H1 (cell line): ENCODE measurements around the gene GRM4. TPM values are rescaled to one million over a fixed set of nuclear protein-coding genes. Genes with fewer than 3 reads are reported as not detected.

Source experiments
- CTCF ChIA-PET: fragments of 300-600 bp; sonication (Branson Sonifier 250); formaldehyde crosslinking; loops from one replicate; lab custom pipeline; 2021; ENCODE audit not compliant: partially characterized antibody; lab: Charles Lee
- POLR2A ChIA-PET: fragments of 300-600 bp; sonication (Branson Sonifier 250); formaldehyde crosslinking; loops from one replicate; lab custom pipeline; 2021; ENCODE audit warnings: inconsistent platforms; ENCODE audit not compliant: partially characterized antibody; lab: Charles Lee
- DNase-seq, 2 experiments: peaks; one replicate each; pipeline versions ENCODE4 v3.0.0 to v3.0.0-alpha.2; 2010 to 2022; ENCODE audit warnings: low spot score in 2 of 2, low read depth in 1 of 2, mixed read lengths in 1 of 2
- FAIRE-seq: peaks from 2 replicates; lab custom pipeline; 2011; peaks lifted over from hg19 to GRCh38; lab: Jason Lieb, UNC
- H2AFZ ChIP-seq: 2 replicates; pipeline ENCODE4 v1.8.1; 2012; ENCODE audit warnings: low read length, inconsistent platforms
- H2AK5ac ChIP-seq: 2 replicates; pipeline ENCODE4 v1.6.1; 2013; ENCODE audit warnings: low read depth, low read length
- H2BK120ac ChIP-seq: replicated peaks from 2 replicates; pipeline ENCODE3; 2013; ENCODE audit warnings: low read depth, low read length, inconsistent platforms
- H2BK12ac ChIP-seq: 2 replicates; pipeline ENCODE4 v1.6.1; 2013; ENCODE audit warnings: low read depth, low read length
- H2BK15ac ChIP-seq: 2 replicates; pipeline ENCODE4 v1.6.1; 2013; ENCODE audit warnings: low read length
- H2BK20ac ChIP-seq: 2 replicates; pipeline ENCODE4 v1.6.1; 2013; ENCODE audit warnings: low read length
- H2BK5ac ChIP-seq: 2 replicates; pipeline ENCODE4 v1.6.1; 2013; ENCODE audit warnings: low read depth, low read length
- H3K14ac ChIP-seq: 2 replicates; pipeline ENCODE4 v1.6.1; 2013; ENCODE audit warnings: inconsistent platforms; ENCODE audit not compliant: insufficient read length
- H3K18ac ChIP-seq: 2 replicates; pipeline ENCODE4 v1.6.1; 2013; ENCODE audit warnings: low read length; ENCODE audit errors: extremely low read depth
- H3K23ac ChIP-seq: 2 replicates; pipeline ENCODE4 v1.6.1; 2013; ENCODE audit warnings: inconsistent platforms; ENCODE audit not compliant: insufficient read length
- H3K23me2 ChIP-seq: 2 replicates; pipeline ENCODE4 v1.6.1; 2013; ENCODE audit warnings: low read depth, low read length
- H3K27ac ChIP-seq: 2 replicates; pipeline ENCODE4 v1.6.1; 2011; ENCODE audit warnings: low read depth, low read length, inconsistent platforms
- H3K27me3 ChIP-seq, 4 experiments: replicated peaks in 1 of 4; 1 replicate in 1 of 4; 2 replicates in 3 of 4; pipeline versions ENCODE4 v1.6.1 to v1.8.1; 2011 to 2013; ENCODE audit warnings: low read length in 3 of 4, mild to moderate bottlenecking in 3 of 4, inconsistent platforms in 2 of 4, mixed read lengths in 2 of 4, moderate library complexity in 1 of 4; ENCODE audit not compliant: control insufficient read depth in 3 of 4, insufficient read depth in 3 of 4; ENCODE audit errors: extremely low read depth in 1 of 4
- H3K36me3 ChIP-seq, 4 experiments: 2 replicates each; pipeline versions ENCODE4 v1.6.1 to v1.8.1; 2011 to 2013; ENCODE audit warnings: mild to moderate bottlenecking in 4 of 4, low read length in 3 of 4, moderate library complexity in 2 of 4, control low read depth in 1 of 4, inconsistent platforms in 1 of 4; ENCODE audit not compliant: insufficient read depth in 4 of 4, control insufficient read depth in 2 of 4
- H3K4ac ChIP-seq: replicated peaks from 2 replicates; pipeline ENCODE3; 2013; ENCODE audit warnings: low read length, low read depth, mixed read lengths, inconsistent platforms; ENCODE audit not compliant: insufficient read length
- H3K4me1 ChIP-seq, 4 experiments: replicated peaks in 1 of 4; 1 replicate in 1 of 4; 2 replicates in 3 of 4; pipeline versions ENCODE4 v1.6.1 to v1.8.1; 2011 to 2013; ENCODE audit warnings: low read length in 3 of 4, inconsistent platforms in 2 of 4, mixed read lengths in 1 of 4; ENCODE audit not compliant: insufficient read depth in 4 of 4, control insufficient read depth in 3 of 4
- H3K4me2 ChIP-seq, 2 experiments: 2 replicates each; pipeline versions ENCODE4 v1.6.1 to v1.8.1; 2011 to 2013; ENCODE audit warnings: low read depth in 2 of 2, low read length in 2 of 2, control low read depth in 1 of 2, inconsistent platforms in 1 of 2, mild to moderate bottlenecking in 1 of 2; ENCODE audit not compliant: insufficient read depth in 1 of 2
- H3K4me3 ChIP-seq, 4 experiments: fragments of 200-600, 300-600 bp in 1 of 4; sonication (generic), shearing (Covaris generic), sonication (Bioruptor Twin) in 1 of 4; 2 replicates each; pipeline versions ENCODE4 v1.5.1 to v1.8.1; 2011 to 2016; ENCODE audit warnings: low read length in 4 of 4, low read depth in 3 of 4, control low read depth in 2 of 4, inconsistent platforms in 2 of 4, mild to moderate bottlenecking in 2 of 4, mixed read lengths in 1 of 4, moderate library complexity in 1 of 4; ENCODE audit not compliant: insufficient read depth in 2 of 4; ENCODE audit errors: extremely low read depth in 1 of 4
- H3K56ac ChIP-seq: replicated peaks from 2 replicates; pipeline ENCODE3; 2013; ENCODE audit warnings: low read depth, mild to moderate bottlenecking, mixed read lengths, low read length, inconsistent platforms; ENCODE audit not compliant: insufficient read length
- H3K79me1 ChIP-seq: 2 replicates; pipeline ENCODE4 v1.6.1; 2013; ENCODE audit warnings: low read depth, low read length, control low read depth
- H3K79me2 ChIP-seq, 2 experiments: 2 replicates each; pipeline versions ENCODE4 v1.6.1 to v1.8.1; 2012 to 2013; ENCODE audit warnings: low read length in 2 of 2, mild to moderate bottlenecking in 2 of 2, inconsistent platforms in 1 of 2; ENCODE audit not compliant: insufficient read depth in 2 of 2, control insufficient read depth in 1 of 2
- H3K9ac ChIP-seq, 4 experiments: replicated peaks in 1 of 4; 1 replicate in 1 of 4; 2 replicates in 3 of 4; pipeline versions ENCODE4 v1.6.1 to v1.8.1; 2011 to 2013; ENCODE audit warnings: low read depth in 3 of 4, low read length in 3 of 4, control low read depth in 2 of 4, mild to moderate bottlenecking in 2 of 4, moderate library complexity in 2 of 4, inconsistent platforms in 1 of 4; ENCODE audit errors: extremely low read depth in 1 of 4
- H3K9me3 ChIP-seq, 2 experiments: 2 replicates each; pipeline versions ENCODE4 v1.6.1 to v1.8.1; 2012 to 2013; ENCODE audit warnings: mild to moderate bottlenecking in 2 of 2, moderate library complexity in 2 of 2, control low read depth in 1 of 2, inconsistent platforms in 1 of 2, low read depth in 1 of 2, low read length in 1 of 2, mixed read lengths in 1 of 2; ENCODE audit not compliant: insufficient read depth in 2 of 2
- H4K20me1 ChIP-seq, 2 experiments: replicated peaks in 1 of 2; 2 replicates each; pipeline versions ENCODE3 to v1.8.1; 2011 to 2013; ENCODE audit warnings: inconsistent platforms in 2 of 2, low read length in 2 of 2, mild to moderate bottlenecking in 1 of 2; ENCODE audit not compliant: insufficient read depth in 2 of 2, control insufficient read depth in 1 of 2
- H4K5ac ChIP-seq: 2 replicates; pipeline ENCODE4 v1.6.1; 2013; ENCODE audit warnings: low read length, low read depth, mixed read lengths, inconsistent platforms; ENCODE audit not compliant: insufficient read length
- H4K8ac ChIP-seq: 2 replicates; pipeline ENCODE4 v1.8.0; 2013; ENCODE audit warnings: mild to moderate bottlenecking, moderate library complexity, low read length, inconsistent platforms; ENCODE audit not compliant: insufficient read depth; ENCODE audit errors: extremely low read depth
- H4K91ac ChIP-seq: replicated peaks from 2 replicates; pipeline ENCODE3; 2013; ENCODE audit warnings: low read length, mixed read lengths, inconsistent platforms; ENCODE audit not compliant: insufficient read length
- CEBPB ChIP-seq: IDR thresholded peaks from 2 replicates; pipeline ENCODE4 v1.6.1; 2012; ENCODE audit warnings: low read depth, low read length
- CHD2 ChIP-seq: IDR thresholded peaks from 2 replicates; pipeline ENCODE4 v1.6.1; 2012; ENCODE audit warnings: low read length, improper control_type of control experiment
- POLR2A ChIP-seq, 2 experiments: IDR thresholded peaks; 1 replicate in 1 of 2; 2 replicates in 1 of 2; pipeline ENCODE4 v1.6.1; 2011; ENCODE audit warnings: low read depth in 2 of 2, low read length in 2 of 2, mild to moderate bottlenecking in 2 of 2; ENCODE audit errors: control extremely low read depth in 1 of 2
- RAD21 ChIP-seq, 2 experiments: IDR thresholded peaks in 1 of 2; conservative IDR thresholded peaks in 1 of 2; 2 replicates each; pipeline ENCODE4 v1.6.1; 2011; ENCODE audit warnings: low read depth in 2 of 2, low read length in 2 of 2, improper control_type of control experiment in 1 of 2, inconsistent platforms in 1 of 2, mild to moderate bottlenecking in 1 of 2, moderate library complexity in 1 of 2
- RNF2 ChIP-seq: fragments of 200-900, 300-1000 bp; sonication (generic); IDR thresholded peaks from 2 replicates; pipeline ENCODE4 v1.7.1; 2016; ENCODE audit warnings: borderline replicate concordance, low read depth, mild to moderate bottlenecking, antibody characterized with exemption, low read length; ENCODE audit not compliant: poor library complexity, severe bottlenecking; ENCODE audit errors: missing control alignments
- WGBS, 2 experiments: shearing (Covaris generic) in 1 of 2; methylation state at CpG; one replicate each; pipeline versions ENCODE4 v1.1.6 to v1.1.7; 2013 to 2015; ENCODE audit warnings: low lambda C conversion rate in 2 of 2, mixed read lengths in 2 of 2, inconsistent platforms in 1 of 2, low coverage in 1 of 2, missing lambda C conversion rate in 1 of 2; ENCODE audit not compliant: insufficient replicate concordance in 2 of 2, insufficient coverage in 1 of 2, insufficient read length in 1 of 2; ENCODE audit errors: extremely low coverage in 1 of 2, missing lambda C conversion rate in 1 of 2; 5-methylcytosine and 5-hydroxymethylcytosine counted together
- polyA plus RNA-seq, 7 experiments: library from polyadenylated mRNA; depleted of rRNA in 3 of 7; stranded (reverse) in 5 of 7; unstranded in 2 of 7; fragments of >200 nt in 5 of 7; fragments of 200-250 nt in 2 of 7; gene quantifications; 1 replicate in 5 of 7; 2 replicates in 1 of 7; 4 replicates in 1 of 7; pipeline versions ENCODE4 v1.2.1 to v1.2.3, GENCODE V29; 2011 to 2013; ENCODE audit warnings: missing spikeins in 2 of 7, mixed read lengths in 2 of 7
- total RNA-seq: library from RNA; stranded (reverse); fragmentation: NEBNext Ultra II Directional; extraction: Animal tissue kit (Norgen Biotek cat#: 25700); gene quantifications from 2 replicates; pipeline ENCODE4 v1.2.1, GENCODE V29; 2021

GRM4 gene
- total and polyA plus RNA-seq, 2 of the 8 experiments (the other 6 are each of a cell fraction or from before 2014, with no cell fraction given), result 19.6 to 21.5 TPM

DNA sequence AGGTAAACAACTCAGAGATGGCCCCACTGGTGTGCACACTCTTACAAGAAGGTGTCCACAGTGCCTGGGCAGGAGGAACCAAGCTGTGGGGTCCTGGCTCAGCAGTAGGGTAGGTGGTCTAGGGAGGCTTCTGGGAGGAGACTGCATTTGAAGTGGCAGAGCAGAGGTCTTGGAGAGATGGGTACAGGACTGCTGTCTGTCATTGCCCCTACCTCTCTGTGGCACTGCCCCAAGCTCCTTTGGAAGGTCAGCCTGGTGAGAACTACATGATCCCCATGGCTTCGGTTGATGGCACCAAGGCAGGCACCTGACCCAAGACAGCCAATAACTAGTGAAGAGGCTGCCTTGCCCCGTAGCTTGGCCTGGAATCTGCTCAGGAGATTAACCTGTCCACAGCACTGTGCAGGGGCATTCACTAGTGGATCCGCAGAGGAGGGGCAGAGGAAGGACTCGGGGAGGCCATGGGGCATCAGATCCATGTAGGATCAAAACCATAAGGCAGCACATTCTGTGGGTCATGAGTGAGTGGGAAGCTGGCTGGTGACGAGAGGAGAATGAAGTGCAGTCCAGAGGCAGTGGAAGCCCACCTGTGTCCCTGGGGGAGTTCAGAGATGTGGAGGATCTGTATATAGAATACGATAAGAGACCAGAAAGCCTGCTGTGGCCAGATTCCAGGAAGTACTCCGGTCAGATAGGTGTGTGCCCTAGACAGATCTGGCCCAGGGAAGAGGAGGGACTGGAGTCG lies 162.0 kb downstream of the GRM4 start:
- Histone ChIP-seq H2AFZ (no peak overlapping the region), H4K91ac (no peak overlapping the region), H2BK120ac (no peak overlapping the region), H2BK15ac (no peak overlapping the region), H3K23ac (no peak overlapping the region), H2BK5ac (no peak overlapping the region), H3K23me2 (no peaks in the 10 kb centered on the region), H2AK5ac (no peak overlapping the region), H3K56ac (no peak overlapping the region), H3K79me1 (no peaks in the 10 kb centered on the region), H2BK12ac (no peak overlapping the region), H3K9ac (no peak overlapping the region), H4K5ac (no peak overlapping the region), H4K8ac (peak overlapping the region; percentile 35; the same call in 1 of the 2 replicates), H3K4me3 (no peak overlapping the region), H3K14ac (no peak overlapping the region), H3K4me2 (no peak overlapping the region), H4K20me1 (no peaks in the 10 kb centered on the region), H3K36me3 (no peaks in the 10 kb centered on the region), H3K79me2 (no peaks in the 10 kb centered on the region), H3K9me3 (no peaks in the 10 kb centered on the region), H3K18ac (no peak overlapping the region; the same call in 1 of the 2 replicates), H3K4ac (no peak overlapping the region), H3K27ac (no peak overlapping the region), H3K4me1 (peaks cover 0 to 10% (median 4%) of the 10 kb centered on the region in 4 experiments; a peak in 2 of 7 replicates), H3K27me3 (peaks cover 0 to 2% (median 0%) of the 10 kb centered on the region in 4 experiments; a peak in 1 of 7 replicates), H2BK20ac (no peak overlapping the region)
- POLR2A ChIA-PET, result no interaction called here
- no peak for FAIRE-seq
- peak in 1 of 2 experiments; percentile 30 for DNase-seq
- 85% methylated on average over 8 of the region's 8 CpGs; no CpG with 5 or more reads in 1 of the 2 experiments for WGBS, 2 experiments
- CTCF ChIA-PET, result interaction anchor here (1.0 to 3.3 kb wide), 12 partner anchors 9 to 477 kb away, joined by 3 to 15 read pairs (median 3); no protein-coding TSS in a partner anchor
- TF ChIP-seq CHD2 (no peak), RNF2 (no peak), POLR2A (IDR thresholded peaks at IDR 0.05; ENCODE audit: control extremely low read depth in 1 of 2, low read depth in 2 of 2, low read length in 2 of 2) (no peak), RAD21 (IDR thresholded peaks at IDR 0.05 in 1 of 2, conservative IDR thresholded peaks at IDR 0.05 in 1 of 2; ENCODE audit: low read depth in 2 of 2, low read length in 2 of 2) (no peak), CEBPB (no peak)
